Measurements from ENCODE around the gene GDF11.

GDF11 gene

DNA sequence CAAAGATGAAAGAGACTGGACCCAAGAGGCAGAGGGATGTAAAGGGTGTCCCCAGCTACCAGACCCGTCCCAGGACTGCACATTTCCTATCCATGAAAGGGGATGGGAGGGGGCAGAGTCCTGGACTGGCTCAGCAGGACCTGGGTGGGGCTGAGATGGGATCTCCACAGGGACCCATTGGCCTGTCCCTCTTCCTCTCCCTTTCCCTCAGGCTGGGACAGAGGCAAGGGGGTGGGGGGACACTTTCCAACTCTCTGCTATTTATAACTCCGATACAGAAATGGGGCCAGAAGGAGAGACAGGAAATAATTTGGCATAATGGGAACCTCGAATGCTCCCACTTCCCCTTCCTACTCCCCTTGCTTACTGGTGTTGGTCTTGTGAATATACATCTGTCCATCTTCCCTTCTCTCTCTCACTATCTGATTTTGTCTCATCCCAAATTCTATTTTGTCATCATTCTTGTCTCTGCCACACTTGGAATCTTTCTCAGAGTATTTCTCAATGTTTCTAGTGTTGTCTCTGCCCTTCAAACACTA lies 34.2 kb upstream of the GDF11 start:
- Mint-ChIP-seq H3K27me3 (ENCODE audit: low read depth, poor library complexity) (peaks cover 63% of the 10 kb centered on the region), H3K27ac (no peak overlapping the region)
- TF ChIP-seq, protein P1, sequence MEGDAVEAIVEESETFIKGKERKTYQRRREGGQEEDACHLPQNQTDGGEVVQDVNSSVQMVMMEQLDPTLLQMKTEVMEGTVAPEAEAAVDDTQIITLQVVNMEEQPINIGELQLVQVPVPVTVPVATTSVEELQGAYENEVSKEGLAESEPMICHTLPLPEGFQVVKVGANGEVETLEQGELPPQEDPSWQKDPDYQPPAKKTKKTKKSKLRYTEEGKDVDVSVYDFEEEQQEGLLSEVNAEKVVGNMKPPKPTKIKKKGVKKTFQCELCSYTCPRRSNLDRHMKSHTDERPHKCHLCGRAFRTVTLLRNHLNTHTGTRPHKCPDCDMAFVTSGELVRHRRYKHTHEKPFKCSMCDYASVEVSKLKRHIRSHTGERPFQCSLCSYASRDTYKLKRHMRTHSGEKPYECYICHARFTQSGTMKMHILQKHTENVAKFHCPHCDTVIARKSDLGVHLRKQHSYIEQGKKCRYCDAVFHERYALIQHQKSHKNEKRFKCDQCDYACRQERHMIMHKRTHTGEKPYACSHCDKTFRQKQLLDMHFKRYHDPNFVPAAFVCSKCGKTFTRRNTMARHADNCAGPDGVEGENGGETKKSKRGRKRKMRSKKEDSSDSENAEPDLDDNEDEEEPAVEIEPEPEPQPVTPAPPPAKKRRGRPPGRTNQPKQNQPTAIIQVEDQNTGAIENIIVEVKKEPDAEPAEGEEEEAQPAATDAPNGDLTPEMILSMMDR (IDR thresholded peaks at IDR 0.05) = no peak

DNA sequence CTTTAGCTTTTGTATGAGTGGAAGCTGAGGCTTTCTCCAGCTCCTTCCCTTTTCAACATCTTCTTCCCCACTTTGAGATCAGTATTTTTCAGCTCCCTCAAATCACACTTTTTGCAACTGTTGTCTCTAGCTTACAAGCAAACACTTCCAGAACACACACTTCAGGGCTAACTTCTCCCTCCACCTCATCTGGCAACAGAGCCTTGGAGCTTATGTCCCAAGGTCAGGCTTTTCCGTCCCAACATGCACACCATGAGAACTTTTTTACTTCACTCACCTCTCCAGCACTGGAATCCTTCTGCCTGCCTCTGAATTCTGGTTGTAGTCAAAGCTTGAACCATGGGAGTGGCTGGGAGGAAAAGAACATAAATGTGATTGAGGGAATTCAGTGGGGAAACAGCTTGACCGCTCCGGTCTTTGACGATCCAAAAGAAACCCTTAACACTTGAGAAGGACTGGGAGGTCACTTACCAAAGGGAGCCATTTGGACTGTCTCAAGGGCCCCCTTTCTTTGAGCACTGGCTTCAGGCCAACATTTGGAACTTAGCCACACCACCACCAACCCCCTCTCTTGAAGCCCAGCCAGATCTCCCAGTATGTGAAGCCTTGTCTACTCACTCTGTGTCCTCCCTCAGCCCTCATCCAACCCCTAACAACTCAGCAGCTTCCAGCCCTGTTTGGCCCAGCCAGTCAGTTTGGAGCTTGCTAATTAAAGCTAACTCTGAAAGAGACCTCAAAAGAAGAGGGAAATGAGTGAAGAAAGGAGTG lies 31.0 kb upstream of the GDF11 start:
- H3K4me3 Mint-ChIP-seq = no peak overlapping the region

More for the DNA sequence above, 34.2 kb upstream of the GDF11 start:
- Mint-ChIP-seq H3K4me1 (peaks cover 42% of the 10 kb centered on the region), H3K4me3 (peak overlapping the region; percentile 86), H3K36me3 (ENCODE audit: low read depth) (no peaks in the 10 kb centered on the region), H3K9me3 (no peaks in the 10 kb centered on the region)
- DNase-seq = no peak

DNA sequence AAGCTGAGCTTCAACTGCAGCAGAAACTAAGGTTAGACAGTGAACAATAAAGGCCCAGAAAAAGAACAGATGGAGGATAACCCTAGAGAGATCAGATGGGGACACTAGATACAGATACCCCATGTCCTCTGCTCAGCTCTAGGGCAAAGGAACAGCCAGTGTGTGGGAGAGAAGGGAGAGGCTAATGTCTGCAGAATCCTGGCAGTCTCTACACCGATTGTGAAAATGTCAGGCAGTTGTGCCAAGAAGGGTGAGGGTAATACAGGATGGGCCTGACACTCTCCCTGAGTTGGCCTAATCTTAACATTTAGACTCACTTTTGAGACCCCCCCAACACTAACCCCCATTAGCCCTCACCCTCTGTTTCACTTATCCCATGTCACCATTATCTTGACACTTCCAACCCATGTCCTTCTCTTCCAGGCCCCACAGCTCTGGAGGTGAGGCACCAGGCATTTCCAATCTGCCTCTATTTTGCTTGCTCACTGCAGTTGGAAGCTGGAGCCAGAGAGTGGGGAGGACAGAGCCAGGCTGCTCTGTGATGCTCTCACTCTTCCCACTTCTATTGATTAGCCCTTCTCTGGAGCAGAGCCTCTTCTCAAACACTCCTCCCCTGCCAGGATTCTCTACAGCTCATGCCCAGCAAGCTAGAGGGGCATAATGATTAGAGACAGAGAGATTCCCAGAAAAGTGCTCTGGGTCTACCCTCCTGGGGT lies 30.1 kb upstream of the GDF11 start:
- Mint-ChIP-seq H3K27me3 (ENCODE audit: low read depth, poor library complexity) (peaks cover 54% of the 10 kb centered on the region), H3K9me3 (no peaks in the 10 kb centered on the region), H3K4me1 (peaks cover 38% of the 10 kb centered on the region), H3K36me3 (ENCODE audit: low read depth) (no peaks in the 10 kb centered on the region), H3K4me3 (no peak overlapping the region), H3K27ac (peak overlapping the region; percentile 11)
- TF ChIP-seq, protein P1 (IDR thresholded peaks at IDR 0.05) = no peak
- no peak for DNase-seq

More for the DNA sequence above, 31.0 kb upstream of the GDF11 start:
- Mint-ChIP-seq H3K4me1 (peaks cover 34% of the 10 kb centered on the region), H3K27me3 (ENCODE audit: low read depth, poor library complexity) (peaks cover 59% of the 10 kb centered on the region), H3K27ac (no peak overlapping the region), H3K9me3 (no peaks in the 10 kb centered on the region), H3K36me3 (ENCODE audit: low read depth) (no peaks in the 10 kb centered on the region)
- TF ChIP-seq, protein P1 (IDR thresholded peaks at IDR 0.05) = no peak
- no peak for DNase-seq

DNA sequence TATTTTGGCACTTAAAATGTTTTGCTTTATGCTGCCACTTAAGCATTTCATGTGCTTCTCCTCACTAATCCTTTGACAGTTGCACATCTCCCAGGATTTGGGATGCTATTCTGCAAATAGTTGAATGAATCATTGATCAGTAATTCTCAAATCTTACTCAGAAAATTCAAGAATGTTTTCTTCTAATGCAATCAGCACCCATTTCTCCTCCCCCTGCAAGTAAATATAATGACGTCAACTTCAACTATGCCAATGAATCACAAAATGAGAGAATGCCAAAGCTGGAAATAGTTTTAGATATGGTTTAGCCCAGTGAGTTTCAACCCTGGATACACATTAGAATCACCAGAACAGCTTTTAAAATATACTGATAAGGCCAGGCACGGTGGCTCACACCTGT lies 29.2 kb upstream of the GDF11 start:
- H3K27ac Mint-ChIP-seq = no peak overlapping the region
- TF ChIP-seq, protein P1 (IDR thresholded peaks at IDR 0.05) = no peak

DNA sequence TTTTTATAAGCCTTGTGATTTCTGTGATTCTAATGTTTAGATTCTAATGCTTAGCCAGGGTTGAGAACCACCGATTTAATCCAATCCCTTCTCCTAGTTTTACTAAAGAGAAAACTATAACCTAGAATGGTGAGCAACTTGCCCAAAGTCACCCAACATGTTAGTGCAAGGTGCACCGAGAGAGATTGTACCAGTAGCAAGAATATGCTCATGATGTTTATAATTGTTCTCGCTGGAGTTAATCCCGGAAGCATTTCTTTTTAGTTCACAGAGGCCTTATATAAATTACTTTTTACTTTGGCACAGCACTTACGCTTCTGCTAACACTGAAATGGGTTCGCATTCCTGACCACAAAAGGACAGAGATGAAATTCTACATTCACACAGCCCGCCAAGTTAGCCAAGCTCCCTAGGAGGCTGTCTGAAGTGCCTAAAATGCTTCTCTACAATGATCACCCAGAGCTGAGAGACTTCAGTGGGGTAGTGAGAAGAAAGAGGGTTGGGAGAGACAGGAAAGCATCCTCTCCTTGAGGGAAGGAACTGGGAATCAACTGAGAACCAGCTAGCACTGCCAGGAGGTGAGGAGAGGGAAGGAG lies 27.7 kb upstream of the GDF11 start:
- Mint-ChIP-seq H3K4me1 (peaks cover 43% of the 10 kb centered on the region), H3K4me3 (peak overlapping the region; percentile 88), H3K27ac (peak overlapping the region; percentile 95), H3K27me3 (ENCODE audit: low read depth, poor library complexity) (peaks cover 33% of the 10 kb centered on the region), H3K36me3 (ENCODE audit: low read depth) (no peaks in the 10 kb centered on the region), H3K9me3 (no peaks in the 10 kb centered on the region)
- DNase-seq = no peak
- TF ChIP-seq, protein P1 (IDR thresholded peaks at IDR 0.05) = no peak

More for the DNA sequence above, 29.2 kb upstream of the GDF11 start:
- DNase-seq = no peak
- H3K4me3 Mint-ChIP-seq = no peak overlapping the region
- peaks cover 38% of the 10 kb centered on the region for H3K4me1 Mint-ChIP-seq
- peaks cover 48% of the 10 kb centered on the region for H3K27me3 Mint-ChIP-seq (ENCODE audit: low read depth, poor library complexity)
- no peaks in the 10 kb centered on the region for H3K36me3 Mint-ChIP-seq (ENCODE audit: low read depth)
- no peaks in the 10 kb centered on the region for H3K9me3 Mint-ChIP-seq
